ENCODE measurements around the gene ACTG1.

Gene ACTG1

DNA sequence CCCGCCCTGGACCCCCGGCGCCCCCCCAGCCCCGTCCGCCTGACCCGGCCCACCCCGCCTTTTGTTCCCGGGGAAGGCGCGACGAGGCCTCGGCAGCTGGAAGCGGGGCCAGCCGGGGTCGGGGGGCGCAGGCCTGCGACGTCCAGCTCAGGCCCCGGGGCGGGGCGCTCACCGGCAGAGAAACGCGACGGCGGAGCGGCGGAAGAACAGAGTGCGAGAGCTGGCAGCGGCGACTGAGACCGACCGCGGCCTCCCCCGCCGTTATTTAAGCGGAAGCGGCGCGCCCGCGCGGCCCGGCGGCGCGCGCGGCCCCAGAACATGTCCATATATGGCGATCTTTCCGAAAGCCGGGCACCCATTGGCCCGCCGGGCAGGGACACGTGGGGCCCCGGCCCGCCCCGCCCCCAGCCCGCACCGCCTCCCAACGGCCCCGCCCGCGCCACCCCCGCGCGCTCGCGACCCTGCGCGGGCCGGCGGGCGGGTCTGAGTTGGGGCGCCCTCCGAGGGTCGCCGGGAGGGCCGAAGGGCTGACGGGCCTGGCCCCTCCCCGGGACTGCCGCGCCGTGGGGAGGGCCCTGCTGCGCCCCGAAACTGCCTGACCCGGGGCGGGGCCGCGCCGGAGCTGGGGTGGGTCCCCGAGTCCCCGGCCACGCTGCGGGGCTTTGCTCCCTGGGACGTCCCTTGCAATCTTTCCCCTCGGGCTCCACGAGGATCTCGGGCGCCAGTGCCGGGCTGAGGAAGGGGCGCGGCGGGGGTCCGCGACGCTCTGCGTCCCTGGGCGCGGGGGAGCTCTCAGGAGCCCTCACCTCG, at the start of gene ACTG1:
ACTG1 (minus strand) TSS at position 238 of the 810 bp plus-strand sequence. CDS start 445 bp downstream, outside the sequence.
- TF ChIP-seq, protein P1, sequence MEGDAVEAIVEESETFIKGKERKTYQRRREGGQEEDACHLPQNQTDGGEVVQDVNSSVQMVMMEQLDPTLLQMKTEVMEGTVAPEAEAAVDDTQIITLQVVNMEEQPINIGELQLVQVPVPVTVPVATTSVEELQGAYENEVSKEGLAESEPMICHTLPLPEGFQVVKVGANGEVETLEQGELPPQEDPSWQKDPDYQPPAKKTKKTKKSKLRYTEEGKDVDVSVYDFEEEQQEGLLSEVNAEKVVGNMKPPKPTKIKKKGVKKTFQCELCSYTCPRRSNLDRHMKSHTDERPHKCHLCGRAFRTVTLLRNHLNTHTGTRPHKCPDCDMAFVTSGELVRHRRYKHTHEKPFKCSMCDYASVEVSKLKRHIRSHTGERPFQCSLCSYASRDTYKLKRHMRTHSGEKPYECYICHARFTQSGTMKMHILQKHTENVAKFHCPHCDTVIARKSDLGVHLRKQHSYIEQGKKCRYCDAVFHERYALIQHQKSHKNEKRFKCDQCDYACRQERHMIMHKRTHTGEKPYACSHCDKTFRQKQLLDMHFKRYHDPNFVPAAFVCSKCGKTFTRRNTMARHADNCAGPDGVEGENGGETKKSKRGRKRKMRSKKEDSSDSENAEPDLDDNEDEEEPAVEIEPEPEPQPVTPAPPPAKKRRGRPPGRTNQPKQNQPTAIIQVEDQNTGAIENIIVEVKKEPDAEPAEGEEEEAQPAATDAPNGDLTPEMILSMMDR (IDR thresholded peaks at IDR 0.05; ENCODE audit: low read depth, low read length), result no peak

DNA sequence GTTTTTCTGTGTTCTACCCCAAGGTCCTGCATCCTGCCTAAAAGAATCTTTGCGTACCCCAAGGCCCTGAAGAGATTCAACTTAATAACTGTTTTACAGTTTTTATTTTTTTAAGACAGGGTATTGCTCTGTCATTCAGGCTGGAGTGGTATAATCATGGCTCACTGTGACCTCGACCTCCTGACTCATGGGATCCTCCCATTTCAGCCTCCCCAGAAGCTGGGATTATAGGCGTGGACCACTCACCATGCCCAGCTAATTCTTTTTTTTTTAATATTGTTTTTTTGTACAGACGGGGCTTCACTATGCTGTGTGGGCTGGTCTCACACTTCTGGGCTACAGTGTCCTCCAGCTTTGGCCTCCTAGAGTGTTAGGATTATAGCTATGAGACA, 48.9 kb upstream of the ACTG1 start:
- Histone ChIP-seq H3K9me3 (ENCODE audit: severe bottlenecking) (no peaks in the 10 kb centered on the region), H3K36me3 (peaks cover 100% of the 10 kb centered on the region), H3K27me3 (ENCODE audit: insufficient read depth, low read depth, severe bottlenecking) (no peaks in the 10 kb centered on the region), H3K27ac (no peak overlapping the region), H3K4me3 (ENCODE audit: low read depth, low read length) (no peak overlapping the region)
- no peak for DNase-seq
- TF ChIP-seq, protein P1 (IDR thresholded peaks at IDR 0.05; ENCODE audit: low read depth, low read length), result no peak

More for the DNA sequence above, at the start of gene ACTG1:
- peak within 1 kb of the TSS; percentile 83 for H3K4me3 ChIP-seq (ENCODE audit: low read depth, low read length)
- DNase-seq, result peak; percentile 97
- H3K9me3 ChIP-seq (ENCODE audit: severe bottlenecking), result peaks cover 2% of the 10 kb centered on the region
- H3K36me3 ChIP-seq, result peaks cover 44% of the 10 kb centered on the region
- H3K27ac ChIP-seq, result peak within 1 kb of the TSS; percentile 95
- no peaks in the 10 kb centered on the region for H3K27me3 ChIP-seq (ENCODE audit: insufficient read depth, low read depth, severe bottlenecking)

DNA sequence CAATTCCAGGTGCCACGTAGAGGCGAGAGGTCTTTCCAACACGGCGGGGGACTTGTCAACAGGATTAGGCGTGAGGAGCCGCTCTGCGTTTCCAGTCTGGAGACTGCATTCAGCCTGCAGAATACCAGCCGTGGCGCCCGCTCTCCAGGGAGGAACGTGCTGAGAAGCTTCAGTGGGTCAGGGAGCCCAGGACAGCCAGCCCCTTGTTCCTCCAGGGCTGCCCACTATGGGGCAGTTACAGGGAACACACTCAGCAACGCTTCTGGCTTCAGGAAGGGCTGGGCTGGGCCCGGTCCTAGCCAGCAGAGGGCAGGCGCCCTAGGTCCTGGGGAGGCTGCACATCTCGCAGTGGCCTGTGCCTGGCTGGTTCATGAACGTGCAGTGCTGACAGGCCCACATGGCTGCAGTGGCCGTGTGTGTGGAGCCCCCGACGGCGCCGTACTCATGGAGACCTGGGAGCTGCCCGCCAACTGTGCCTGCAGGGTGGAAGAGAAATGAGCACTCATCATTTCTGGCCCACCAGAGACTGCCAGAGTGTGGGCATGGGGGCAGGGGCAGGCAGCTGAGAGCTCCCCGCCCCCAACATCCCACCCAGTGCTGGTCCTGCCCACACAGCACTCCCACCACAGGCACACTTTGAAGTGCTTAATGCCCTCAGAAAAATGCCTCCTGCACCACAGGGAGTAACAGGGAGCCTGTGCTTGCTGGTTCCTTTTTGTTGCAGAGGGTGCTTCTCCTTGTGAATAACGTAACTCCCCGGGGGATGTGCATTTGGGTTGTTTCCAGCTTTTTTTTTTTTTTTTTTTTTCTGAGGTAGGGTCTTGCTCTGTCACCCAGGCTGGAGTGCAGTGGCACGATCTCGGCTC, 46.6 kb upstream of the ACTG1 start:
- no peaks in the 10 kb centered on the region for H3K27me3 ChIP-seq (ENCODE audit: insufficient read depth, low read depth, severe bottlenecking)
- H3K27ac ChIP-seq, result no peak overlapping the region
- no peak for DNase-seq
- no peak overlapping the region for H3K4me3 ChIP-seq (ENCODE audit: low read depth, low read length)
- peaks cover 82% of the 10 kb centered on the region for H3K36me3 ChIP-seq
- H3K9me3 ChIP-seq (ENCODE audit: severe bottlenecking), result no peaks in the 10 kb centered on the region
- TF ChIP-seq, protein P1 (IDR thresholded peaks at IDR 0.05; ENCODE audit: low read depth, low read length), result peak; percentile 53

DNA sequence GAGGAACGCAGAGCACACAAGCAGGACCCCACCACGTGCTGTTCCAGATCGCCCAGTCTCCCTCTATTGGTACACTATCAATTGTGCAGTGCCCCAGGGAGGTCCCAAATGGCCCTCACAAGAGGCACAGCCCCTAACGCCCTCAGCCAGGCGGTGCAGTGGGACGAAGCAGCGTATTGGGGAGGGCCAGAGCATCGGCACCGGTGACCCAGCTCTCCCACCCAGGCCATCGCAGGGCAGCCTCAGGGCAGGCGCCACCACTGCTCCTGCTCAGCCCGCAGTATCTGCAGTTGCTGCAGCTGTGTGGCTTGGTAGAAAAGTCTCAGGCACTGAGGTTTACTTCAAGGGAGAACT, 45.5 kb upstream of the ACTG1 start:
- Histone ChIP-seq H3K27ac (no peak overlapping the region), H3K9me3 (ENCODE audit: severe bottlenecking) (no peaks in the 10 kb centered on the region), H3K36me3 (peaks cover 71% of the 10 kb centered on the region), H3K27me3 (ENCODE audit: insufficient read depth, low read depth, severe bottlenecking) (no peaks in the 10 kb centered on the region), H3K4me3 (ENCODE audit: low read depth, low read length) (no peak overlapping the region)
- TF ChIP-seq, protein P1 (IDR thresholded peaks at IDR 0.05; ENCODE audit: low read depth, low read length), result no peak
- DNase-seq, result no peak

DNA sequence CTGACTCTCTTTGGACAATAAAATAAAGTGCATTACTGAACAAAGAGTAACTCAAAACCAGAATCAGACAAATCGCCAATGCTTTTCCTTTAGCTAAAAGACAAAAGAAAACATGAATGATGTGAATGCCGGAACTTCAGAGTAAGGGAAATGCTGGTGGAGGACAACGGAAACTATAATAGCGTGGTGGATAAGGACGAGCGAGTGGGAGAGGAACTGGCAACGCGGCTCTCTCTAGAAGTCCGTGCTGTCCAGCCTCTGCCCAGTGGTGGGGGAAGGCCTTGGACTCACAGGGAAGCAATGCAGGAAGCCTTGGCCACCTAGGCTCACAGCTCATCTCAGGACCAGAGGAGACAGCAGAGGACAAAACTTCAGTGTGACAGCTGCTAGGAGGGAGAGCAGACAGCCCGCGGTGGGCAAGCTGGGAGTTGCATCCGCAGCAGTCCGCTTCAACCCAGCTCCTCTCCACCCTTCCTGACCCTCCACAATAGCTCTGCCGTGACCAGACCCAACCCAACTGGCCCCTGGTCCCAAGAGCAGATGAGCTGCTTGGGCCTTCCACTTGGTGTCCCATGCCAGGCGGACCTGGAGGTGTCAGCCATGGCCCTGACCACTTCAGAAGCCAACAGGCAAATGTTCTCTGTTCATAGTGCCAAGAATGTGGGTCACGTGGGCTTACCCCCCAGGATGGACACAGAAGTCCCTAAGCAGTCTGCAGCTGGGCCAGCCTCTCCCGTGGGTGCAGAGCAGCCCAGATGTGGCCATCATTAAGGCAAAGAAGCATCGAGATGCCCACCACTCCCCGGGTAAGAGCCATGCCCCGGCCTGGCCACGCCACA, 44.9 kb upstream of the ACTG1 start:
- no peaks in the 10 kb centered on the region for H3K9me3 ChIP-seq (ENCODE audit: severe bottlenecking)
- DNase-seq, result no peak
- TF ChIP-seq, protein P1 (IDR thresholded peaks at IDR 0.05; ENCODE audit: low read depth, low read length), result no peak
- no peak overlapping the region for H3K4me3 ChIP-seq (ENCODE audit: low read depth, low read length)
- no peak overlapping the region for H3K27ac ChIP-seq
- no peaks in the 10 kb centered on the region for H3K27me3 ChIP-seq (ENCODE audit: insufficient read depth, low read depth, severe bottlenecking)
- peaks cover 65% of the 10 kb centered on the region for H3K36me3 ChIP-seq

Data from WERI-Rb-1 (cell line).